HG03521 (cell line): Measurements from ENCODE around the gene CNPY3.

Experiments used
- ATAC-seq: cut with Tn5 transposase; IDR thresholded peaks from one replicate; pipeline ENCODE4 v1.9.1; 2021; ENCODE audit warnings: mild to moderate bottlenecking, moderate library complexity; ENCODE audit not compliant: unreplicated experiment

The CNPY3 gene

DNA sequence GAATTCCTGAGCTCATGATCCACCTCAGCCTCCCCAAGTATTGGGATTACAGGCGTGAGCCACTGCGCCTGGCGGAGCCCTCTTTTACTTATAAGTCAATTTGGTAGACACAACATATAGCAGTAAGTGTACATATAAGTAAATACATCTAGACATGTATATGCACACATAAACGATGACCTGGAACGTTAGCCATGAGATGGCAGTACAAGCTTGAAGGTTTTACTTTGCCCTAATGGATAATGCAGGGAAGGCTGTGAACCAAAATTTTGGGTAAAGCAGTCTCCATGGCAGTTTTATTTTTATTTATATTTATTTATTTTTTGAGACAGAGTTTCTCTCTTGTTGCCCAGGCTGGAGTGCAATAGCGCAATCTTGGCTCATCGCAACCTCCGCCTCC is 28.8 kb downstream of the CNPY3 start:
- ATAC-seq, result no peak

DNA sequence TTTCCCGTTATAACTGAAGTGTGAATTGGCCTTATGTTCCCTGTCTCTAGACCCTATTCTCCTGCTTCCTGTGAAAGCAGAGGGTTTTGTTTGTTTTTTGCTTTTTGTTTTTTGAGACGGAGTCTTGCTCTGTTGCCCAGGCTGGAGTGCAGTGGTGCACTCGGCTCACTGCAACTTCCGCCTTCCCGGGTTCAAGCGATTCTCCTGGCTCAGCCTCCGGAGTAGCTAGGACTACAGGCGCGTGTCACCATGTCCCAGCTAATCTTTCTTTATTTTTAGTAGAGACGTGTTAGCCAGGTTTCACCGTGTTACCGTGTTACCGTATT is 30.6 kb downstream of the CNPY3 start:
- ATAC-seq, result no peak

DNA sequence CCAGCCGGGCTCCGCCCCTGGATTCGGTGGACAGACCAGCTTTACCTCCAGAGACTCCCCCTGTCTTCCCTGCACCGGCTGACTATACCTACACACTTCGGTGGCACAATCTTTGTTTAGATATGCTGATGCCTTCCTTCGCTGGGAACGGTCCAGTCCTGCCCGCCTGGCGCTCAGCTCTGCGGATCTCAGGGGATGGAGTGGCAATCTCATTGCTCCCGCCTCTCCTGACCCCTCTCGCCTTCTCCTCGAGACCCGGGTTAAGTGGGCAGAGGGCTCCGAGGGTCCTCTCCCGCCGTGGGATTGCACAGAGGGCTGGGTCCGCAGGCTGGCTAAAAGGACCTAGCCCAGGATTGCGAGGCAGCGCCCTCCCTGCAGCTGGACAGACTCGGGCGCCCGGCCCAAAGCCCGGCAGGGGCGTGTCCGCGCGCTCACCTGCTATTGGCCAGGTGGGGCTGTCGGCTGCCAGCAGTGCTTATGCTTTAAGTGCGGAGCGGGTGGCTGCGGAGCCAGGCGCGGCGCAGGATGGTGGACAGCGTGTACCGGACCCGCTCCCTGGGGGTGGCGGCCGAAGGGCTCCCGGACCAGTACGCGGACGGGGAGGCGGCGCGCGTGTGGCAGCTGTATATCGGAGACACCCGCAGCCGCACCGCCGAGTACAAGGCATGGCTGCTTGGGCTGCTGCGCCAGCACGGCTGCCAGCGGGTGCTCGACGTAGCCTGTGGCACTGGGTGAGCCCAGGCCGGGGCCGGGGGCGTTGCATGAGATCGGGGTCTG is 31.2 kb downstream of the CNPY3 start, which contains the start of gene GNMT:
Gene GNMT (plus strand): TSS at position 512 of the 777 bp plus-strand sequence. CDS start 14 bp downstream, at position 526.
- ATAC-seq, result no peak

DNA sequence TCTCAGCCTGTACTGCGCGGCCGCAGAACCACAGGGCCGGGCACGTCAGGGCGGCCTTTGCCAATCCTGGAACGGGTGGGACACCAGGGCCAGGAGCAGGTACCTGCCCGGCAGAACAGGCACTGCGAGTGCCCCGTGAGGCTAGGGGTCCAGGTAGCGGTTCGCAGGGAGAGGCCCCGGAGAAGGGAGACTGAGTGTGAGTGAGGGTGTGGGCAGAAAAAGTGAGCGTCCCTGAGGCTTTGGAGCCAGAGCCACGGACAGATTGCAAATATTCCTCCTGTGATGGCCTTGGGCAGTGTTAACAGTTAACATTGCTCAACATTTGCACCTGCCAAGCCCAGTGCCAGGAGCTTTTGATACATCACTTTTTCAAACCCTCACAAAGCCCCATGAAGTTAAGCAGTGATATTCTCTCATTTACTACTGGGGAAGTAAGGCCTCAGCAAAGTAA is 31.8 kb downstream of the CNPY3 start:
- no peak for ATAC-seq

DNA sequence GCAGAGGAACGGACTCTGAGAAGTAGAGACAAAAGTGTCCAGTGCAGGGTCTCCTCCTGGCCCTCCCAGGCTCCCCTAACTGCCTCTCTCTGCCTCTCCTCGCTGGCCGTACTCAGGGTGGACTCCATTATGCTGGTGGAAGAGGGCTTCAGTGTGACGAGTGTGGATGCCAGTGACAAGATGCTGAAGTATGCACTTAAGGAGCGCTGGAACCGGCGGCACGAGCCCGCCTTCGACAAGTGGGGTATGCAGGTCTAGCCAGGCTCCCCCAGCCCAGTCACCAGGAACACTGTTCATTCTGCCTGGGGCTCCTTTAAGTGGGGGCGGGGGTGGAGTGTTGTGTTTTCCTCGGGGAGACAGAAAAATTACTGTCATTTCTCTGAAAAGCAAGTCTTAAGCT is 32.8 kb downstream of the CNPY3 start:
- ATAC-seq, result no peak

DNA sequence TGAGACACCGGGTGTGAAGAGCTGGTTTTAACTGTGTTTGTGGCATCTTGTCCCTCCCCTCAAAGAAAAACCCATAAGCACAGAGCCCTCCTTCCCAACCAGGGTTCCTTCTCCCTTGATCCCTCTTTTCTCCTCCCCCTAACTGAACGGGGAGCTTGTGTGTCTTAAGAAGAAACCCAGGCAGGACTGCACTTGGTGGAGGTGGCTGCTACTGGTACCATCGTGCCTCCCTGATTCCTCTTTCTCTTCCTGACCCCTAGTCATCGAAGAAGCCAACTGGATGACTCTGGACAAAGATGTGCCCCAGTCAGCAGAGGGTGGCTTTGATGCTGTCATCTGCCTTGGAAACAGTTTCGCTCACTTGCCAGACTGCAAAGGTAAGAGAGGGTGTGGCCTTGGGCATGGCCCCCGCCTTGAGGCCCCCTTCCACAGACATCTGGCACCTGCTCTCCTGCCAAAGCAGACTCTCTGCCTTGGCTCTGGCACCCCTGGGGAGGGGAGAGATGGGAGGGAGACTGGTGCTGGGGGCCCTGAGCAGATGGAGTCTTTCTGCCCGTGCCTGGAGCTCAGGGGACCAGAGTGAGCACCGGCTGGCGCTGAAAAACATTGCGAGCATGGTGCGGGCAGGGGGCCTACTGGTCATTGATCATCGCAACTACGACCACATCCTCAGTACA is 33.4 kb downstream of the CNPY3 start:
- no peak for ATAC-seq

DNA sequence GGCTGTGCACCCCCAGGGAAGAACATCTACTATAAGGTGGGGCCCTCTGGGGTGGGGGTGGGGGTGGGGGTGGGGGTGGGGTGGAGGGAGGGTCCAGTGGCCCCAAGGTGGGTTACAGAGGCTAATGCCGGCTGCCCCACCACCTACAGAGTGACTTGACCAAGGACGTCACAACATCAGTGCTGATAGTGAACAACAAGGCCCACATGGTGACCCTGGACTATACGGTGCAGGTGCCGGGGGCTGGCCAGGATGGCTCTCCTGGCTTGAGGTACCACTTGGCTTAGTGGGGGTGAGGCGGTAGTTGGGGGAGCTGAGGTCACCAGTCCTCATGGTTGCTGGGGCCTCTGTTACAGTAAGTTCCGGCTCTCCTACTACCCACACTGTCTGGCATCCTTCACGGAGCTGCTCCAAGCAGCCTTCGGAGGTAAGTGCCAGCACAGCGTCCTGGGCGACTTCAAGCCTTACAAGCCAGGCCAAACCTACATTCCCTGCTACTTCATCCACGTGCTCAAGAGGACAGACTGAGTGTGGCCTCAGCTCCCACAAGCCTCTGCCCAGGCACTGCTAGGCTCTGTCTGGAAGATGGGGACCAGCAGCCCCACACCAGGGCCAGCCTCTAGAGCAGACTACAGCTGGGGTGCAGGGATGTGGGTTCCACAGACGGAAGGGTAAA is 34.0 kb downstream of the CNPY3 start:
- ATAC-seq, result no peak

DNA sequence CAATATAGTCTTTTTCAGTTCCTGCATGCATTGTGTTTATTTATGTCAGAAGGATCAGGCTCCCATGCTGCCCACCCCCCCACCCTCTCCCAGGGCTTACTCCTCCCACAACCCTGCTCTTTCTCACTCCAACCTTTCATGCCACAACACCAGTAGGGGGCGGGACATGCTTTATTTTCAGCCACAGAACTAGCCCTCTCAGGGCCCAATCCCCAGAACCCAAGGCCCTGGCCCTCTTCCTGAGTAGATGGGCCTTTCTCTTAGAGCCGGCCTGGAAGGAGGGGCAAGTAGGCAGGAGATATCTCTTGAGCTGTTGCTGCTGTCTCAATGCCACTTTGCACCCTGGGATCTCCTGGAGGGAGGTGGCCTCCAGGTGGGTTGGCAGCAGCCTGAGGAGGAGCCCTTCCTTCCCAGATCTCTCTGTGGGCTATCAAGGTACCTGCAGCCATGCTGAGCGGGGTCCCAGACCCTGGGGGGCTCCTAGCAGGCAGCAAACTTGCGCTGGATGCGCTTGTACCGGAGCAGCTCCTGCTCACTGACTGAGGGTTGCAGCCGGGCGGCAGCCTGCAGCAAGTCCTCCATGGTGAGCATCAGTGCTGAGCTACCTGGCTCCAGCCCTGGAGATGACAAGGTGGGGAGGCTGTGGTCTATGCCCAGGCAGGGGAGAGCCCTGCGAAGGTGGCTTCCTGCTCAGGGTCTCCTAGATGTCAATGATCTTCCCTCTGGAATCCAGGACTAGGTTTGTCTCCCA is 34.8 kb downstream of the CNPY3 start:
- ATAC-seq, result no peak

DNA sequence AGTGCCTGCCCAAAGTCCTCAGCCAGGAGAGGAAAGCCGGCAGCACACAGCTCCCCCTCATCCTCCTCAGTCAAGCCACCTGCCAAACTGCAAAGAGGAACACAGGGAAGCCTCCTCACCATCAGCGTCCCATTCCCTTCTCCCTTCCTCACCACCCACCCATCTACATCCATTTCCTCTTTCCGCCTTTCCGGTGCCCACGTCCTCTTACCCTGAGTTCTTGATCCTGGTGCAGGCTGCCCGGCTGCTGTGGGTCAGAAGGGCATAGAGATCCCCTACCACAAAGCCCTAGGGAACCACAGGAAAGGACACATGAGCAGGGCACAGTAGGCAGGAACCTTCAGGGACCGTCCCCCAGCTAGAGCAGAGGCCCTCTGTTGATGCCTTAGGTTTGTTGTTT is 37.3 kb downstream of the CNPY3 start:
- ATAC-seq, result no peak

DNA sequence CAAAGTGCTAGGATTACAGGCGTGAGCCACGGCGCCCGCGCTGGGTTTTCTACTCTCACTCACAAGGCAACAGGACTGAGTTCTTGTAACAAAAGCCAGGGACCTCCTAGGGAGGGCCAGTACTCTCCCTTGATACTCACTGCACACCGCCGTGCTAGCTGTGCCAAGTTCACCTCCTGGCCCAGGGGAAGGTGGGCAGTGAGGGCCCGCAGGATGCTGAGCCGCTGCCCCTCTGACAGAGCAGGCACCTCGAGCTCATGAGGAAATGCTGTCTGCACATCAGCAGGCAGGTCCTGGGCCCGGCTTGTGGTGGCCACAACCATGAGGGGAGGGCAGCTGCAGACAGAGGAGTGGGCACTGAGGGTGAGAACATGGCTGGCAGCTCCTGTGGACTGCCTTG is 37.9 kb downstream of the CNPY3 start:
- no peak for ATAC-seq

DNA sequence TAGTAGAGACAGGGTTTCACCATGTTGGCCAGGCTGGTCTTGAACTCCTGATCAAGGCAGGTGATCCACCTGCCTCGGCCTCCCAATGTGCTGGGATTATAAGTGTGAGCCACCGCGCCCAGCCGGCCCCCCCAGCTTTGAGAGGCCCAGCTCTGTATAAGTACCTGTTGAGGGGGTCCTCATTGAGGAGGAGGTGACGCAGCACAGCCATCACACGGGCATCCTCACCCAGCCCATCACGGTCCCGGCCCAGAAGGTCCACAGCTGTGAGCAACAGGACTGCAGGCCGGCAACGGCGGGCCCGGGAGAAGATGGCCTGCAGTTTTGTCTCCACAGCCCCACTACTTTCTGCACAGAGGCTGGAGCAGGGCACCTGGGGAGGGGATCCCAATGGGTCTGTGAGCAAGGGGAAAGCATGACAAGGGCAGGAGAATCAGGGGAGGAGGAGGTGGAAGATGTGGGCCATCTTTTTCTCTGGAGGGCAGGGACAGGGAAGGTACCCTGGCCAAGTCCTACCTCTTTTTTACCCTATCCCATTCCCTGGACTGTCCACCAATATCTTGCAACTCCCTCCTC is 38.9 kb downstream of the CNPY3 start:
- ATAC-seq, result no peak

DNA sequence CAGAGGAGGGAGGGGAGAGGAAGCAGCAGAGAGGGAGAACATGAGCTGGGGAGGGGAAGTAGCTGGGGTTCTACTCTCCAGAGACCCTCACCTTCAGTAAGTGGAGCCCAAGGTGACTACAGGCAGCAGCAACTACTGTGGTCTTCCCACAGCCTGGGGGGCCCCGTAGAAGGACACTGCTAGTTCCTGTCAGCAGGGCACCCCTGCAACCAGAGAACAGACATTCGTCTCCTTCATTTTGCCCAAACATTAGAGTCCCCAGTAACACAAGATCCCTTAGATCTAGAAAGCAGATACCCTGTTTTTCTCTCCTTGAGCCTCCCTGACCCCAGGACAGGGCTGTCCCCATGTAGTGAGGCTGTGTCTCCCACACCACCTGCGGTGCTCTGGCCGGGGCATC is 39.5 kb downstream of the CNPY3 start:
- ATAC-seq, result no peak

DNA sequence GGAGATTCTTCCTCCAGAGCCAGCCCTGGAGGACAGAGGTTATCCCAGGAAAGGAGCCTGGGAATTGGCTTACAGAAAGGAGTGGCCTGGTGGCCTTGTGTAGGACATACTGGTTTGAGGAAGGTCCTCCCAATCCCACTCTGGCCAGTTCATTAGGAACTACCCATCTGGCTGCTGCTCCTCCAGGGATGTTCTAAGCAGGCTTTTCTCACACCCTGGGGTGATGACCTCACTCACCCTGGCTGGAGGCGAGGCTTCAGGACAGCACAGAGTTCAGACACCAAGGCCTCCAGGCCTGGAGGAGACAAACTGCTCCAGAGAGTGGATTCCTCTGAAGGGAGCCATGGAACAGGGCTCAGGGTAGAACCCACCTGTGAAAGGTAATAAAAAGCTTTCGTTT is 40.2 kb downstream of the CNPY3 start:
- ATAC-seq, result no peak

DNA sequence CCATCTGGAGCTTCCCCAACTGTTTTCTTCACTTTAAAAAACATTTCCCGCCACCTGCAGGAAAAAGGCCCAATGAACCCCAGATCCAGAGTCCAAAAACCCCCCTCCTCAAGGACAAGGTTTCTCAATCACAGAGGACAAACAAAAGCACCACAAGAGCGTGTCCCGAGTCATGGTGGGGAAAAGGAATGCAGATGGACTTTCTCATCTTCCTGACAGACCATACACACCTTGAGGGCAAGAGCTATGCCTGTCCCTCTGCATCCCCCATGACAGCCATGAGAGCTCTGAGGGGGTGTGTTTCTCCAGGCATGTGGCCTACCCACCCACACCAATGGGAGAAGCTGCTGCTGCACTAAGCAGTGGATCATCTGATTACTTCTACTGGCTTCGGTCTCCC is 40.7 kb downstream of the CNPY3 start:
- ATAC-seq, result no peak

DNA sequence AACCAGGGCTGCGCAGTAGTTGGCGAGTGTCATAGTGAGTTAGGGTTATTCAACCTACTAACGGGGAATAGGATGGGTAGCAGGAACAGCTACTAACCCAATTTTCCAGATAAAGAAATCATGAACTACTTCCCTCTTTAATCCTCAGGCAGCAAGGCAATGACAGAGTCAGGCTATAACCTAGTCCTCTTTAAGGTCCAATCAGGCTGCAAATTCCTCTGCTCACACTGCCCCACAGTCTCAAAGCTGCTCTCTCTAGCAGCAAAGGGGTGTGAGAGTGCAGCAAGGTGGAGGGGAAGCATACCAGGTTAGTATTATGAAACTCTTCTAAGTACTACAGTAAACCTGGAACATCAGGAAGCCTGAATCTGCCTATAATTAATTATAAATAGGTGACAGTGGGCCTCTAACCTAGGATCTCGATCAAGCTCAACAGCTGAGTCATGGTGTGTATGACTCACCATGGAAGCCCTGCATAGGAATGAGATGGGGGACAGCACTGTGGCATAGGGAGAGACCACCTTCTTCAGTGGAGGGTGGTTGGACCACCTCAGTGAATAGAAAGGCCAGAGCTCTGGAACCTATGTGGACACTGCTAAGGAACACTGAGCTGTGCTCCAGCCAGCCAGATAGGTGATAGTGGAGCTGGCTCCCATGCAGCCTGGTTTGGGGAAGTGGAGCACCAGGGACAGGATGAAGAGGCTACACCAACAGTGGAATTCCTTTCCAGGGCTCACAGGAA is 41.8 kb downstream of the CNPY3 start:
- ATAC-seq, result no peak

DNA sequence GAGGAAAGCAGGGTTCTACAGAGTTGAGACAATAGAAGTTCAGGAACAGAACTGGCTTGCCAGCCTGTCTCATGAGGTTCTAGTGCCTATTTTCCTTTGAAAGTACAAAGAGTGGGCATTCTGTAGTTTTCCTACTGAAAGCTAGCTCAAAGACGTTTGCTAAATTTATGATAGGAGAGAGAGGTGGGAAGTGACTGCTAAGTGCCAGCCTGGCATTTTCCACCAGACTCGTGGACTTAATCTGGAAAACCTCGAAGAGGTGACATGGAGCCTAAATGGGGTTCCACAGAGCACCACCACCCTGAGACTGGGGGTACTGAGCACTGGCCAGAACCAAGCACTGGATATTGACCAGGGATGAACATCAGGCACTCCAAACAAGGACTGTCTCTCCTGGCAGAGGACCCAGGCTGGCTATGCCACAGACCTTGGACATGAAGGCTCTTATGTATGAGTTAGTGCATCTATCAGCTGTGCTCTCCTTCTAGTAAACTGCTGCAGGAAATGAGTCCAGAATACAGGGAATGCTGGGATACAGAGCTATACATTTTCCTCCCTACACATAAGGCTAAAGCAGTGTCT is 42.6 kb downstream of the CNPY3 start:
- no peak for ATAC-seq

DNA sequence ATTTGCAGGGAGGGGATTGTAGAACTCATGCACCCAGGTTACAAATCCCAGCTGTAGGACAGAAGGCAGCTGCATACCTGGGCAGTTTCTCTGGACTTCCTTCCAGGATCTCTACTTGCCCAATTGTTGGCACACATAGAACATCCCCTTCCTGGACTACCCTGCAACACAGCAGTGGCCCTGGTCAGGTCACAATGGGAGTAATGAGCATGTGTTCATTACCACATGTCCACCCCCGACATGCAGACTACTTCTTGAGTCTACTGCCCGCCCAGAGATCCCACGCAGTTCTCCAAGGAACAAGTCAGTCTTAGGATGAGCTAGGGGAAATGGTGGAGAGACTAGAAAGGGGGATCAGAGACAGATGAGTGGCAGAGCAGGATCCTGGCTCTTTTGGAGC is 44.6 kb downstream of the CNPY3 start:
- no peak for ATAC-seq

DNA sequence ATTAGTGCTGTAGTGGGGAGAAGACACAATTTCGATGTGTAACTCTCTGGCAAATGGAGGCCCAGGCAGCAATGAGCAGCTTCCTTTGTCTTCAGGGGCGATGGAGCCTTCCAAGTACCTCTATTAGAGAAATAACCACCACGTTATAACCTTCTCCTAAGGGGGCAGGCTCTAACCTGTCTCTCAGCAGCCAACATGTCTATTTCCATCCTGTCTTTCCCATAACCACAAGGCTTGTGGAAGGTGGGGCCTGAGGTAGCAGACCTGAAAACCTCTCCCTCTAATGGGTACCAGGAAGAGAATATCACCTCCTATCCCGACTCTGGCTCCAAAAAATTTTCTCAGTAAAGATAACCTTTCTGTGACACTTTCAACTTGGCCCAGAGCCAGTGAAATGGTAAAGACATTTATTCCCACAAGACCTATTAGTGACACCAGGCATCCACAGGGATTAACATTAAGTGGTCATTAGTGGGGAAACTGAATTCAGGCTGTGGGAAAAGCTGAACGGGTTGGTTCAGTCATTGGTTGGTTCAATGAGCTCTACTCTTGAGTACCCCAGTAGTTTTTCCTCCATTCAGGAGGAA is 45.7 kb downstream of the CNPY3 start:
- no peak for ATAC-seq

DNA sequence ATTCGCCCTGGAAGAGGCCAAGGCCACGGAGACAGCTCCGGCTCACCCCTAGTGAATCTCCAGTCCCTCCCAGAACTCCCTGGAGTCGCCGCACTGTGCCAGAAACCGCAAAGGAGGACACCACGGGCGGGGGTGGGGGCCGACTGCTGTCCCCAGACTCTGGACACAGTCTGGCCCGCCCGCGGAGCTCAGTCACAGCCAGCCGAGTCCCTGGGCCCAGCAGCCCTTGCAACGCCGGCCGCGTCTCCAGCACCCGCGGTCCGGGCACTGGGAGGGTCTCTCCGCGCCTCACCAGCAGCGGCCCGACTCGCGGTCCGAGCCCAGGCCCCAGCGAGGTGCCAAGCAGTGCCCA is 49.2 kb downstream of the CNPY3 start:
- ATAC-seq, result peak; percentile 28
